GM12878 (cell line): Measurements from ENCODE around the gene ZNF276. TPM values are rescaled to one million over a fixed set of nuclear protein-coding genes. Genes with fewer than 3 reads are reported as not detected.

ENCODE experiments used
- ATAC-seq: fragments of 200-7000 bp; cut with Tn5 transposase; 3 replicates; pipeline ENCODE4 v1.9.1; 2020; ENCODE audit warnings: mild to moderate bottlenecking, moderate library complexity
- Bru-seq: library from RNA; stranded (reverse); fragments of 400-500 nt; gene quantifications from one replicate; lab custom pipeline; 2021; lab: Mats Ljungman, UMichigan
- BruChase-seq, 2 experiments: library from RNA; stranded (reverse); fragments of 400-500 nt; gene quantifications; one replicate each; lab custom pipeline; 2021; lab: Mats Ljungman, UMichigan
- BruUV-seq: library from RNA; stranded (reverse); fragments of 400-500 nt; replicated peaks from 2 replicates; lab custom pipeline; 2021; lab: Mats Ljungman, UMichigan
- CTCF ChIA-PET: fragments of 300-600 bp; sonication (Branson Sonifier 250); formaldehyde crosslinking; extraction: SDS; loops from one replicate; lab custom pipeline; 2021; ENCODE audit warnings: inconsistent platforms; lab: Yijun Ruan, JAX
- POLR2A ChIA-PET: fragments of 350-600 bp; formaldehyde crosslinking; extraction: SDS; loops from one replicate; lab custom pipeline; 2021; ENCODE audit warnings: inconsistent platforms; lab: Charles Lee
- RAD21 ChIA-PET: fragments of 300-600 bp; sonication (Branson Sonifier 250); formaldehyde crosslinking; loops from one replicate; lab custom pipeline; 2023; ENCODE audit warnings: antibody characterized with exemption; ENCODE audit not compliant: unreplicated experiment; lab: Charles Lee
- SMC1A ChIA-PET: fragments of 300-600 bp; sonication (Branson Sonifier 250); formaldehyde crosslinking; loops from one replicate; lab custom pipeline; 2023; ENCODE audit not compliant: unreplicated experiment, uncharacterized antibody; lab: Charles Lee
- DNase-seq: peaks from one replicate; pipeline ENCODE4 v3.0.0-alpha.2; 2011; ENCODE audit warnings: low read depth, low spot score
- FAIRE-seq: peaks from 3 replicates; lab custom pipeline; 2011; peaks lifted over from hg19 to GRCh38; lab: Jason Lieb, UNC
- H2AFZ ChIP-seq: 2 replicates; pipeline ENCODE4 v1.6.0; 2011; ENCODE audit warnings: low read depth, low read length, control low read depth; ENCODE audit not compliant: control insufficient read depth
- H3K27ac ChIP-seq: 2 replicates; pipeline ENCODE4 v1.5.1; 2011; ENCODE audit warnings: control low read depth; ENCODE audit not compliant: control insufficient read depth, insufficient read depth
- H3K27me3 ChIP-seq, 2 experiments: replicated peaks in 1 of 2; 2 replicates each; pipeline versions ENCODE4 v1.6.0 to v1.6.1; 2011; ENCODE audit warnings: low read length in 1 of 2; ENCODE audit not compliant: control insufficient read depth in 2 of 2, insufficient read depth in 2 of 2
- H3K36me3 ChIP-seq, 2 experiments: 2 replicates each; pipeline ENCODE4 v1.5.1; 2011; ENCODE audit warnings: low read length in 1 of 2; ENCODE audit not compliant: control insufficient read depth in 2 of 2, insufficient read depth in 2 of 2
- H3K4me1 ChIP-seq: 2 replicates; pipeline ENCODE4 v1.6.1; 2011; ENCODE audit warnings: mild to moderate bottlenecking, low read length, moderate library complexity, mixed read lengths; ENCODE audit not compliant: control insufficient read depth, insufficient read depth
- H3K4me2 ChIP-seq: 2 replicates; pipeline ENCODE4 v1.6.0; 2011; ENCODE audit warnings: control low read depth; ENCODE audit not compliant: control insufficient read depth, insufficient read depth
- H3K4me3 ChIP-seq: fragments of 200-600 bp; sonication (generic); 2 replicates; pipeline ENCODE4 v1.5.1; 2016
- H3K79me2 ChIP-seq: 2 replicates; pipeline ENCODE4 v1.6.0; 2011; ENCODE audit warnings: low read length; ENCODE audit not compliant: control insufficient read depth, insufficient read depth
- H3K9ac ChIP-seq: 2 replicates; pipeline ENCODE4 v1.8.0; 2011; ENCODE audit warnings: low read length, control low read depth, mixed read lengths; ENCODE audit not compliant: control insufficient read depth, insufficient read depth
- H3K9me3 ChIP-seq: replicated peaks from 3 replicates; pipeline ENCODE4 v1.5.1; 2011; ENCODE audit warnings: mild to moderate bottlenecking, low read length; ENCODE audit not compliant: control insufficient read depth, insufficient read depth
- H4K20me1 ChIP-seq: 2 replicates; pipeline ENCODE4 v1.6.0; 2011; ENCODE audit not compliant: control insufficient read depth, insufficient read depth
- CBX3 ChIP-seq: fragments of 200-600 bp; sonication (generic); IDR thresholded peaks from 2 replicates; pipeline ENCODE4 v1.6.1; 2016; ENCODE audit warnings: low read depth, borderline replicate concordance
- CHD4 ChIP-seq: fragments of 200-600 bp; sonication (generic); IDR thresholded peaks from 2 replicates; pipeline ENCODE4 v1.6.1; 2016; ENCODE audit warnings: mild to moderate bottlenecking
- EGR1 ChIP-seq, 2 experiments: IDR thresholded peaks; 1 replicate in 1 of 2; 2 replicates in 1 of 2; pipeline ENCODE4 v1.6.1; 2011 to 2012; ENCODE audit warnings: low read depth in 2 of 2, low read length in 2 of 2, borderline replicate concordance in 1 of 2, mild to moderate bottlenecking in 1 of 2, moderate library complexity in 1 of 2
- whole genome bisulfite sequencing: methylation state at CpG from one replicate; pipeline ENCODE4 v1.1.6; 2016; ENCODE audit warnings: low lambda C conversion rate; ENCODE audit not compliant: insufficient replicate concordance, insufficient coverage; ENCODE audit errors: missing lambda C conversion rate; 5-methylcytosine and 5-hydroxymethylcytosine counted together
- in situ Hi-C: fragments of 300-500 bp; cut with MboI; formaldehyde crosslinking; loops from 9 replicates; pipeline ENCODE4 v1.14.3; 2018; ENCODE audit warnings: mixed read lengths
- intact Hi-C: fragments of 100-400 bp; cut with micrococcal nuclease; formaldehyde crosslinking; loops from one replicate; pipeline ENCODE4 v1.14.2; 2022; ENCODE audit not compliant: unreplicated experiment
- long read RNA-seq, 2 experiments: library from polyadenylated mRNA; unstranded; transcript quantifications; one replicate each; pipeline ENCODE4 v2.0.0, GENCODE V29; 2019 to 2020
- polyA minus RNA-seq, 3 experiments: library from RNA; depleted of rRNA, polyadenylated mRNA; stranded (reverse); fragments of >200 nt; gene quantifications; 2 replicates each; pipeline ENCODE4 v1.2.3, GENCODE V29; 2011
- polyA plus RNA-seq, 11 experiments: library from polyadenylated mRNA; depleted of rRNA in 4 of 11; unstranded in 6 of 11; stranded (reverse) in 5 of 11; fragments of >200 nt; fragmentation: Nextera tagmentation in 4 of 11; fragmentation: Illumina TruSeq in 1 of 11; extraction: Ambion mirVana in 4 of 11; extraction: Trizol in 1 of 11; gene quantifications; 1 replicate in 1 of 11; 2 replicates in 10 of 11; pipeline versions ENCODE4 v1.2.1 to v1.2.3, GENCODE V29; 2011 to 2016; ENCODE audit warnings: inconsistent platforms in 2 of 11, missing spikeins in 2 of 11, low read depth in 1 of 11
- total RNA-seq, 4 experiments: library from RNA; depleted of rRNA in 3 of 4; stranded (reverse); fragments of >200 nt in 3 of 4; fragmentation: Illumina TruSeq in 1 of 4; extraction: Trizol in 1 of 4; gene quantifications; 2 replicates each; pipeline versions ENCODE4 v1.2.1 to v1.2.3, GENCODE V29; 2013 to 2021
- TF ChIP-seq, protein P1 (sequence below): fragments of 450-650 bp; IDR thresholded peaks from 2 replicates; pipeline ENCODE4 v1.6.1; 2017; ENCODE audit warnings: antibody characterized with exemption, mild to moderate bottlenecking, moderate library complexity
- TF ChIP-seq, protein P2 (sequence below): IDR thresholded peaks from 2 replicates; pipeline ENCODE4 v1.6.1; 2011; ENCODE audit warnings: low read depth, mild to moderate bottlenecking, low read length, moderate library complexity, borderline replicate concordance; ENCODE audit errors: extremely low read depth
- TF ChIP-seq, protein P3 (sequence below): fragments of 450-650 bp; IDR thresholded peaks from 2 replicates; pipeline ENCODE4 v1.6.1; 2016; ENCODE audit warnings: mild to moderate bottlenecking, moderate library complexity, borderline replicate concordance

The ZNF276 gene, protein sequence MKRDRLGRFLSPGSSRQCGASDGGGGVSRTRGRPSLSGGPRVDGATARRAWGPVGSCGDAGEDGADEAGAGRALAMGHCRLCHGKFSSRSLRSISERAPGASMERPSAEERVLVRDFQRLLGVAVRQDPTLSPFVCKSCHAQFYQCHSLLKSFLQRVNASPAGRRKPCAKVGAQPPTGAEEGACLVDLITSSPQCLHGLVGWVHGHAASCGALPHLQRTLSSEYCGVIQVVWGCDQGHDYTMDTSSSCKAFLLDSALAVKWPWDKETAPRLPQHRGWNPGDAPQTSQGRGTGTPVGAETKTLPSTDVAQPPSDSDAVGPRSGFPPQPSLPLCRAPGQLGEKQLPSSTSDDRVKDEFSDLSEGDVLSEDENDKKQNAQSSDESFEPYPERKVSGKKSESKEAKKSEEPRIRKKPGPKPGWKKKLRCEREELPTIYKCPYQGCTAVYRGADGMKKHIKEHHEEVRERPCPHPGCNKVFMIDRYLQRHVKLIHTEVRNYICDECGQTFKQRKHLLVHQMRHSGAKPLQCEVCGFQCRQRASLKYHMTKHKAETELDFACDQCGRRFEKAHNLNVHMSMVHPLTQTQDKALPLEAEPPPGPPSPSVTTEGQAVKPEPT
- total RNA-seq (2013; cell fraction: nucleolus; rRNA removed): 46.3 and 58.8 TPM in 2 replicates
- total RNA-seq (2014; rRNA removed): 14.2 and 15.5 TPM in 2 replicates
- total RNA-seq (2014; rRNA removed; fragmentation: Illumina TruSeq; extraction: Trizol): 6.8 and 11.6 TPM in 2 replicates
- 18.5 and 22.3 TPM in 2 replicates for total RNA-seq (2021)
- polyA plus RNA-seq (2011; ENCODE audit: low read depth): 6.4 TPM
- 6.0 and 9.4 TPM in 2 replicates for polyA plus RNA-seq (2011; rRNA removed)
- polyA plus RNA-seq (2011; cell fraction: cytosol; rRNA removed): 10.4 and 17.5 TPM in 2 replicates
- polyA plus RNA-seq (2011; cell fraction: nucleus; rRNA removed): 113 and 164 TPM in 2 replicates
- polyA plus RNA-seq (2012): 17.1 and 19.2 TPM in 2 replicates
- 5.9 and 10.3 TPM in 2 replicates for polyA plus RNA-seq (2014; fragmentation: Illumina TruSeq; extraction: Trizol)
- under 1 TPM; 0.27 to 0.93 TPM for polyA plus RNA-seq (2014; fragmentation: Nextera tagmentation; extraction: Ambion mirVana)
- 22.7 and 27.1 TPM in 2 replicates for polyA plus RNA-seq (2014; rRNA removed)
- polyA plus RNA-seq (2016; fragmentation: Nextera tagmentation; extraction: Ambion mirVana): 1 to 10 TPM; 8.0 TPM
- 6.9 and 11.5 TPM in 2 replicates for polyA minus RNA-seq (2011; rRNA and poly(A)+ RNA removed)
- 3.3 and 5.6 TPM in 2 replicates for polyA minus RNA-seq (2011; cell fraction: cytosol; rRNA and poly(A)+ RNA removed)
- 10.9 and 17.5 TPM in 2 replicates for polyA minus RNA-seq (2011; cell fraction: nucleus; rRNA and poly(A)+ RNA removed)
- Bru-seq, nascent RNA: percentile 63 among the genes with signal in this experiment
- percentile 77 among the genes with signal in this experiment for BruChase-seq, experiment 1, labeled RNA remaining after a 6-hour chase
- BruChase-seq, experiment 2, labeled RNA remaining after a 2-hour chase: percentile 71 among the genes with signal in this experiment
- long read RNA-seq, experiment 1, full-length matches to known transcripts: 1 of 4 reads
- long read RNA-seq, experiment 1, partial matches to known transcripts: 1 of 4 reads
- long read RNA-seq, experiment 1, other reads (novel, unspliced or antisense): 2 of 4 reads
- long read RNA-seq, experiment 2, partial matches to known transcripts: 3 of 7 reads
- long read RNA-seq, experiment 2, other reads (novel, unspliced or antisense): 4 of 7 reads

DNA sequence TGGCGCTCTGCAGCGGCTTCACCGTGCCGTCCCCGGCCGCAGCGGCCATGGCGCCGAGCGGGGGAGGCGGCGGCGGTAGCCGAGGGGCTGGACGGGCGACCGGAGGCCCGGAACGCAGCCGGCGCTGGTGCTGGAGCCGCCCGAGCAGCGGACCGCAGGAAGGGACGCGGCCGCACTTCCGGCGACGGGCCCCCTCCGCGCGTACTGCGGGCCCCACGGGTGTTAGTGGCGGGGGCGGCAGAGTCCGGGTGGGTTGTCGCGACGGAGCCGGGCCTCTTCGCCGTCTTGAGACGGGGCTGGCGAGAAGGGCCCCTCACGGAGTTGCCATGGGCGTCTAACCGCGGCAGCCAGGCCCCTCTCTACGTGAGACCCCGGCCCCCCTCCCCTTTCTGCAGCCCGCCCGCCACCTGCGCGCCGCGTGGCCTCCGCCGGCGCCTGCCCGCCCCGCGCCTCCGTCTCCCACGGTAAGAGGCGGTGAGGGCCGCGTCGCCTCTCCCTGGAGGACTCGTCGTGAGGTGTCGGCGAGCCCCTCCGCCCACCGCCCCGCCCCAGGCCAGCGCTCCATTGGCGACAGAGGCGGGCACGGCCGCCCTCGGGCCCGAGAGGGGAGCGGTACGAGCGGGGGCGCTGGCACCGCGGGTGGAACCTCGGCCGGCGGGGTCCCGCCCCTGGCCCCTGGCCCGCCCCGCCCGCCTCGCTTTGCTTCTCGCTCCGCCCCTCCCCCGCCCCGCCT, at the start of gene ZNF276, which contains the start of gene VPS9D1:
TSS of gene ZNF276 (plus strand) at position 725 of the 733 bp plus-strand sequence. CDS start 104 bp downstream, outside the sequence.
TSS of gene VPS9D1 (minus strand) at position 86 of the 733 bp plus-strand sequence. CDS start at position 49, 37 bp downstream.
- no TSS peak for BruUV-seq
- DNase-seq: no peak
- Histone ChIP-seq H3K4me1 (peaks cover 31% of the 10 kb centered on the region), H3K36me3 (peaks cover 7 to 11% of the 10 kb centered on the region in 2 experiments; a peak in 3 of 4 replicates), H3K27ac (peak within 1 kb of the TSS; percentile 63), H4K20me1 (no peaks in the 10 kb centered on the region), H3K79me2 (peaks cover 24% of the 10 kb centered on the region), H3K27me3 (no peaks in the 10 kb centered on the region), H2AFZ (peak within 1 kb of the TSS; percentile 79), H3K9me3 (no peaks in the 10 kb centered on the region), H3K4me3 (peak within 1 kb of the TSS; percentile 93), H3K9ac (peak within 1 kb of the TSS; percentile 75), H3K4me2 (peak within 1 kb of the TSS; percentile 97)
- ChIA-PET RAD21 (interaction anchor here (1.0 kb wide), 1 partner anchor 15 kb away, joined by 6 read pairs; no protein-coding TSS in a partner anchor), SMC1A (interaction anchor here (1.0 kb wide), 1 partner anchor 43 kb away, joined by 3 read pairs; no protein-coding TSS in a partner anchor), CTCF (interaction anchor here (0.9 to 1.8 kb wide), 2 partner anchors 14 to 21 kb away, joined by 4 to 12 read pairs; no protein-coding TSS in a partner anchor), POLR2A (interaction anchor here (1.5 kb wide), 1 partner anchor 34 kb away, joined by 6 read pairs; the partner anchor contains the start of gene CDK10)
- in situ Hi-C loops: no loop called here
- under 1% methylated on average over 63 of the region's 103 CpGs for WGBS
- intact Hi-C loops: loop anchor here (2.0 kb wide), 1 partner anchor 44 kb away; no protein-coding TSS in a partner anchor
- no peak for FAIRE-seq
- ATAC-seq: peak; percentile 78
- TF ChIP-seq, protein P1, sequence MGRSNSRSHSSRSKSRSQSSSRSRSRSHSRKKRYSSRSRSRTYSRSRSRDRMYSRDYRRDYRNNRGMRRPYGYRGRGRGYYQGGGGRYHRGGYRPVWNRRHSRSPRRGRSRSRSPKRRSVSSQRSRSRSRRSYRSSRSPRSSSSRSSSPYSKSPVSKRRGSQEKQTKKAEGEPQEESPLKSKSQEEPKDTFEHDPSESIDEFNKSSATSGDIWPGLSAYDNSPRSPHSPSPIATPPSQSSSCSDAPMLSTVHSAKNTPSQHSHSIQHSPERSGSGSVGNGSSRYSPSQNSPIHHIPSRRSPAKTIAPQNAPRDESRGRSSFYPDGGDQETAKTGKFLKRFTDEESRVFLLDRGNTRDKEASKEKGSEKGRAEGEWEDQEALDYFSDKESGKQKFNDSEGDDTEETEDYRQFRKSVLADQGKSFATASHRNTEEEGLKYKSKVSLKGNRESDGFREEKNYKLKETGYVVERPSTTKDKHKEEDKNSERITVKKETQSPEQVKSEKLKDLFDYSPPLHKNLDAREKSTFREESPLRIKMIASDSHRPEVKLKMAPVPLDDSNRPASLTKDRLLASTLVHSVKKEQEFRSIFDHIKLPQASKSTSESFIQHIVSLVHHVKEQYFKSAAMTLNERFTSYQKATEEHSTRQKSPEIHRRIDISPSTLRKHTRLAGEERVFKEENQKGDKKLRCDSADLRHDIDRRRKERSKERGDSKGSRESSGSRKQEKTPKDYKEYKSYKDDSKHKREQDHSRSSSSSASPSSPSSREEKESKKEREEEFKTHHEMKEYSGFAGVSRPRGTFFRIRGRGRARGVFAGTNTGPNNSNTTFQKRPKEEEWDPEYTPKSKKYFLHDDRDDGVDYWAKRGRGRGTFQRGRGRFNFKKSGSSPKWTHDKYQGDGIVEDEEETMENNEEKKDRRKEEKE: 0 out of 2 replicates have a peak, but pooled peaks have one; percentile 8
- TF ChIP-seq CBX3 (no peak), CHD4 (no peak), EGR1 (IDR thresholded peaks at IDR 0.05; ENCODE audit: borderline replicate concordance in 1 of 2, low read depth in 2 of 2, low read length in 2 of 2) (peak; percentile 80)
- TF ChIP-seq, protein P2, sequence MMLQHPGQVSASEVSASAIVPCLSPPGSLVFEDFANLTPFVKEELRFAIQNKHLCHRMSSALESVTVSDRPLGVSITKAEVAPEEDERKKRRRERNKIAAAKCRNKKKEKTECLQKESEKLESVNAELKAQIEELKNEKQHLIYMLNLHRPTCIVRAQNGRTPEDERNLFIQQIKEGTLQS: no peak
- TF ChIP-seq, protein P3, sequence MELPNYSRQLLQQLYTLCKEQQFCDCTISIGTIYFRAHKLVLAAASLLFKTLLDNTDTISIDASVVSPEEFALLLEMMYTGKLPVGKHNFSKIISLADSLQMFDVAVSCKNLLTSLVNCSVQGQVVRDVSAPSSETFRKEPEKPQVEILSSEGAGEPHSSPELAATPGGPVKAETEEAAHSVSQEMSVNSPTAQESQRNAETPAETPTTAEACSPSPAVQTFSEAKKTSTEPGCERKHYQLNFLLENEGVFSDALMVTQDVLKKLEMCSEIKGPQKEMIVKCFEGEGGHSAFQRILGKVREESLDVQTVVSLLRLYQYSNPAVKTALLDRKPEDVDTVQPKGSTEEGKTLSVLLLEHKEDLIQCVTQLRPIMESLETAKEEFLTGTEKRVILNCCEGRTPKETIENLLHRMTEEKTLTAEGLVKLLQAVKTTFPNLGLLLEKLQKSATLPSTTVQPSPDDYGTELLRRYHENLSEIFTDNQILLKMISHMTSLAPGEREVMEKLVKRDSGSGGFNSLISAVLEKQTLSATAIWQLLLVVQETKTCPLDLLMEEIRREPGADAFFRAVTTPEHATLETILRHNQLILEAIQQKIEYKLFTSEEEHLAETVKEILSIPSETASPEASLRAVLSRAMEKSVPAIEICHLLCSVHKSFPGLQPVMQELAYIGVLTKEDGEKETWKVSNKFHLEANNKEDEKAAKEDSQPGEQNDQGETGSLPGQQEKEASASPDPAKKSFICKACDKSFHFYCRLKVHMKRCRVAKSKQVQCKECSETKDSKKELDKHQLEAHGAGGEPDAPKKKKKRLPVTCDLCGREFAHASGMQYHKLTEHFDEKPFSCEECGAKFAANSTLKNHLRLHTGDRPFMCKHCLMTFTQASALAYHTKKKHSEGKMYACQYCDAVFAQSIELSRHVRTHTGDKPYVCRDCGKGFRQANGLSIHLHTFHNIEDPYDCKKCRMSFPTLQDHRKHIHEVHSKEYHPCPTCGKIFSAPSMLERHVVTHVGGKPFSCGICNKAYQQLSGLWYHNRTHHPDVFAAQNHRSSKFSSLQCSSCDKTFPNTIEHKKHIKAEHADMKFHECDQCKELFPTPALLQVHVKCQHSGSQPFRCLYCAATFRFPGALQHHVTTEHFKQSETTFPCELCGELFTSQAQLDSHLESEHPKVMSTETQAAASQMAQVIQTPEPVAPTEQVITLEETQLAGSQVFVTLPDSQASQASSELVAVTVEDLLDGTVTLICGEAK: peak; percentile 91
